HepG2 (cell line): ENCODE measurements around the gene FGF18. TPM values are rescaled to one million over a fixed set of nuclear protein-coding genes. Genes with fewer than 3 reads are reported as not detected.

Source experiments
- ATF7-NPFF ChIP-seq: sonication (generic); formaldehyde crosslinking; IDR thresholded peaks from 2 replicates; pipeline ENCODE4 v1.8.1; 2023; ENCODE audit warnings: mild to moderate bottlenecking, low read depth, missing genetic modification reagents, moderate library complexity
- CENPT ChIP-seq: sonication (generic); formaldehyde crosslinking; IDR thresholded peaks from 2 replicates; pipeline ENCODE4 v1.8.0; 2022; ENCODE audit warnings: low read depth, mild to moderate bottlenecking, moderate library complexity, missing genetic modification reagents
- E2F2 ChIP-seq: sonication (generic); formaldehyde crosslinking; IDR thresholded peaks from 2 replicates; pipeline ENCODE4 v1.4.0; 2020; ENCODE audit warnings: missing genetic modification reagents, borderline replicate concordance
- FOXC1 ChIP-seq: sonication (generic); formaldehyde crosslinking; IDR thresholded peaks from 2 replicates; pipeline ENCODE4 v1.8.0; 2022; ENCODE audit warnings: mild to moderate bottlenecking, missing genetic modification reagents, borderline replicate concordance
- GATAD2A ChIP-seq: IDR thresholded peaks from 2 replicates; pipeline ENCODE4 v1.6.1; 2016
- IKZF5 ChIP-seq: IDR thresholded peaks from 2 replicates; pipeline ENCODE4 v1.6.1; 2018; ENCODE audit warnings: missing genetic modification reagents, mild to moderate bottlenecking, missing compliant biosample characterization
- PHF8 ChIP-seq: sonication (generic); formaldehyde crosslinking; IDR thresholded peaks from 2 replicates; pipeline ENCODE4 v1.5.0; 2020; ENCODE audit warnings: missing genetic modification reagents
- POLR2G ChIP-seq: fragments of 200-400 bp; formaldehyde crosslinking; IDR thresholded peaks from 2 replicates; pipeline ENCODE4 v1.6.1; 2018; ENCODE audit warnings: mild to moderate bottlenecking, low read depth, low read length, moderate library complexity
- REXO4 ChIP-seq: sonication (generic); formaldehyde crosslinking; IDR thresholded peaks from 2 replicates; pipeline ENCODE4 v1.8.0; 2022; ENCODE audit warnings: missing genetic modification reagents, mild to moderate bottlenecking, borderline replicate concordance
- SALL2 ChIP-seq: sonication (generic); formaldehyde crosslinking; IDR thresholded peaks from 2 replicates; pipeline ENCODE4 v1.8.1; 2023; ENCODE audit warnings: mild to moderate bottlenecking, missing genetic modification reagents, inconsistent platforms
- YEATS2 ChIP-seq: sonication (generic); formaldehyde crosslinking; IDR thresholded peaks from 2 replicates; pipeline ENCODE4 v1.4.0; 2020; ENCODE audit warnings: missing genetic modification reagents, borderline replicate concordance
- ZBTB43 ChIP-seq: sonication (generic); formaldehyde crosslinking; conservative IDR thresholded peaks from 2 replicates; pipeline ENCODE4 v1.4.0; 2020; ENCODE audit warnings: missing genetic modification reagents
- ZBTB7A ChIP-seq: sonication (generic); formaldehyde crosslinking; IDR thresholded peaks from 2 replicates; pipeline ENCODE4 v1.8.0; 2022; ENCODE audit warnings: mild to moderate bottlenecking, missing genetic modification reagents
- ZFP91 ChIP-seq: sonication (generic); formaldehyde crosslinking; IDR thresholded peaks from 2 replicates; pipeline ENCODE4 v1.9.0; 2022; ENCODE audit warnings: missing genetic modification reagents, mild to moderate bottlenecking, borderline replicate concordance
- ZNF253 ChIP-seq: sonication (generic); formaldehyde crosslinking; IDR thresholded peaks from 2 replicates; pipeline ENCODE4 v1.8.0; 2022; ENCODE audit warnings: mild to moderate bottlenecking, missing genetic modification reagents, borderline replicate concordance
- ZNF75D ChIP-seq: sonication (generic); formaldehyde crosslinking; IDR thresholded peaks from 2 replicates; pipeline ENCODE4 v1.8.1; 2023; ENCODE audit warnings: missing genetic modification reagents, mild to moderate bottlenecking, borderline replicate concordance
- ZNF784 ChIP-seq: sonication (generic); formaldehyde crosslinking; IDR thresholded peaks from 2 replicates; pipeline ENCODE4 v1.5.1; 2020; ENCODE audit warnings: missing genetic modification reagents, mild to moderate bottlenecking, borderline replicate concordance
- polyA plus RNA-seq, 8 experiments: library from polyadenylated mRNA; depleted of rRNA in 3 of 8; stranded (reverse) in 7 of 8; unstranded in 1 of 8; fragments of >200 nt; fragmentation: Illumina TruSeq in 4 of 8; extraction: Trizol in 4 of 8; gene quantifications; 2 replicates each; pipeline versions ENCODE4 v1.2.1 to v1.2.3, GENCODE V29; 2011 to 2016; ENCODE audit warnings: low read depth in 4 of 8, missing spikeins in 1 of 8, mixed read lengths in 1 of 8; ENCODE audit not compliant: insufficient read depth in 1 of 8
- total RNA-seq, 5 experiments: library from RNA; depleted of rRNA; stranded (reverse); fragments of >200 nt; fragmentation: Illumina TruSeq; extraction: Trizol; gene quantifications; 2 replicates each; pipeline ENCODE4 v1.2.3, GENCODE V29; 2016; ENCODE audit warnings: low read depth in 1 of 5
- TF ChIP-seq, protein P1 (sequence below): sonication (generic); formaldehyde crosslinking; IDR thresholded peaks from 2 replicates; pipeline ENCODE4 v1.5.0; 2020; ENCODE audit warnings: mild to moderate bottlenecking, missing genetic modification reagents
- TF ChIP-seq, protein P2 (sequence below): IDR thresholded peaks from 2 replicates; pipeline ENCODE4 v1.6.1; 2016; ENCODE audit warnings: missing genetic modification reagents, missing compliant biosample characterization

Gene FGF18
- total and polyA plus RNA-seq, 2 of the 13 experiments (the other 11 are each of a cell fraction or from before 2014, with no cell fraction given): not detected

DNA sequence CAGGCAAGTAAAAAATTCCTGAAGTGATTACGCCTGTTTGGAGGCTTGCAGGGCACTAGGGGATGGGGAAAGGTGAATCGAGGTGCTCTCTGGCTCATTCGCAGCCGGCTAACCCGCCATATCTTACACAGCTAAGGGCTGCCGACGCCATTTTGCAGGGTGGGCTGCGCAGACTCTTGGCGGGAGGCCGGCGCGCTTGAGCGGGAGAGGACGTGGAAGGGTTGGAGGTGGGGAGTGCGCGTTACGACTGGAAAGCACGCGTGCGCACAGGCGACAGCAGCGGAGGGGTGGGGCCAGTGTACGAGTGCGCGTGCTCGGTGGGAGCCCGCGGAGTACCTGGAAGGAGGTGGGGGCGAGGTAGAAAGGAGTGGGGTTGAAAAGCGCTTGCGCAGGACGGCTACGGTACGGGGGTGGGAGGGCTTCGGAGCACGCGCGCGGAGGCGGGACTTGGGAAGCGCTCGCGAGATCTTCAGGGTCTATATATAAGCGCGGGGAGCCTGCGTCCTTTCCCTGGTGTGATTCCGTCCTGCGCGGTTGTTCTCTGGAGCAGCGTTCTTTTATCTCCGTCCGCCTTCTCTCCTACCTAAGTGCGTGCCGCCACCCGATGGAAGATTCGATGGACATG is 32.0 kb upstream of the FGF18 start, which contains the start of gene NPM1 (continued):
- TF ChIP-seq IKZF5 (CRISPR knock-in tag): peak; percentile 78; the same call in 1 of the 2 replicates
- peak; percentile 86 for TF ChIP-seq ZFP91 (CRISPR knock-in tag)
- TF ChIP-seq E2F2 (CRISPR knock-in tag): peak; percentile 86; the same call in 1 of the 2 replicates
- TF ChIP-seq SALL2 (CRISPR knock-in tag): 0 out of 2 replicates have a peak, but pooled peaks have one; percentile 21
- TF ChIP-seq, protein P1, sequence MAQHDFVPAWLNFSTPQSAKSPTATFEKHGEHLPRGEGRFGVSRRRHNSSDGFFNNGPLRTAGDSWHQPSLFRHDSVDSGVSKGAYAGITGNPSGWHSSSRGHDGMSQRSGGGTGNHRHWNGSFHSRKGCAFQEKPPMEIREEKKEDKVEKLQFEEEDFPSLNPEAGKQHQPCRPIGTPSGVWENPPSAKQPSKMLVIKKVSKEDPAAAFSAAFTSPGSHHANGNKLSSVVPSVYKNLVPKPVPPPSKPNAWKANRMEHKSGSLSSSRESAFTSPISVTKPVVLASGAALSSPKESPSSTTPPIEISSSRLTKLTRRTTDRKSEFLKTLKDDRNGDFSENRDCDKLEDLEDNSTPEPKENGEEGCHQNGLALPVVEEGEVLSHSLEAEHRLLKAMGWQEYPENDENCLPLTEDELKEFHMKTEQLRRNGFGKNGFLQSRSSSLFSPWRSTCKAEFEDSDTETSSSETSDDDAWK (CRISPR knock-in tag): no peak
- no peak; the same call in 1 of the 2 replicates for TF ChIP-seq ATF7-NPFF (CRISPR knock-in tag)
- TF ChIP-seq GATAD2A (CRISPR knock-in tag): peak; percentile 71
- peak; percentile 87; the same call in 1 of the 2 replicates for TF ChIP-seq YEATS2 (CRISPR knock-in tag)
- TF ChIP-seq POLR2G: peak; percentile 97
- peak; percentile 89 for TF ChIP-seq PHF8 (CRISPR knock-in tag)
- TF ChIP-seq REXO4 (CRISPR knock-in tag): no peak
- no peak for TF ChIP-seq ZNF75D (CRISPR knock-in tag)
- TF ChIP-seq ZBTB7A: peak; percentile 48; the same call in 1 of the 2 replicates
- TF ChIP-seq ZBTB43 (CRISPR knock-in tag): peak; percentile 71; the same call in 1 of the 2 replicates
- peak; percentile 78; the same call in 1 of the 2 replicates for TF ChIP-seq FOXC1 (CRISPR knock-in tag)
- TF ChIP-seq ZNF253 (CRISPR knock-in tag): peak; percentile 35; the same call in 1 of the 2 replicates
- TF ChIP-seq, protein P2, sequence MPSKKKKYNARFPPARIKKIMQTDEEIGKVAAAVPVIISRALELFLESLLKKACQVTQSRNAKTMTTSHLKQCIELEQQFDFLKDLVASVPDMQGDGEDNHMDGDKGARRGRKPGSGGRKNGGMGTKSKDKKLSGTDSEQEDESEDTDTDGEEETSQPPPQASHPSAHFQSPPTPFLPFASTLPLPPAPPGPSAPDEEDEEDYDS: peak; percentile 100
- 0 out of 2 replicates have a peak, but pooled peaks have one; percentile 46 for TF ChIP-seq CENPT (CRISPR knock-in tag)
- TF ChIP-seq ZNF784 (CRISPR knock-in tag): peak; percentile 88; the same call in 1 of the 2 replicates
